ENCODE measurements around the gene ABR.
A peak's percentile ranks its signal among the peaks of the same experiment; 100 is the strongest.
"Not testable (repeated sequence)": the region's sequence is repeated elsewhere in the genome, so short reads cannot be mapped to it uniquely, and the experiment has no call there.

Gene ABR

DNA sequence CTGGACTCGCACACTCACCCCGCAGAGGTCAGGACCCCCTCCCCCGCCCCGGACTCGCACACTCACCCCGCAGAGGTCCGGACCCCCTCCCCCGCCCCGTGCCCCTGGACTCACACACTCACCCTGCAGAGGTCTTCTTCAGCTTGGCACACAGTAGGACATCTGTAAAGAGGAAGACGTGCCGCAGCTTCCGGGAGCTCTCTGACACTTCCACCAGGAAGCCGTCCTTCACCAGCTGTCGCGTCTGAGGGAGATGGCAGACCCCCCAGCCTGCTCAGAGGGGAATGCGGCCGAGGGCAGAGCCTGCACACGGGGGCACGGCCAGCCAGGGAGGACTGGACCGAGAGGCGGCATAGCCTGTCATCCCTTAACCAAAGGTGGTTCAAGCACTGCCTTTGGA, 109.9 kb downstream of the ABR start:
- no peak for DNase-seq

DNA sequence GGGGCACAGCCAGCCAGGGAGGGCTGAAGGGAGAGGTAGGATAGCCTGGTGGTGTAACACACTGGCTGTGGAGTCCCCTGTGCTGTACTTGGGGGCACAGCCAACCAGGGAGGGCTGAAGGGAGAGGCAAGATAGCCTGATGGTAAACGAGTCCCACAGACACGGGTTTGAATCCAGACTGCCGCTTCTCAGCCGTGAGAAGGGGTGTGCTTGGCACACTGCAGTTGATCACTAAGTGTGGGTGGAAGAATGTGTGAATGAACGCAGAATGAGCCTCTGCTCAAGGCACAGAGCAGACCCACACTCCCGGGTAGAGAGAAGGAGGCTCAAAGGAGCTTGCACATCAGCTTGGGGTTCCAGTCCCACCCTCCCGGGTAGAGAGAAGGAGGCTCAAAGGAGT, 111.4 kb downstream of the ABR start:
- no peak for DNase-seq

DNA sequence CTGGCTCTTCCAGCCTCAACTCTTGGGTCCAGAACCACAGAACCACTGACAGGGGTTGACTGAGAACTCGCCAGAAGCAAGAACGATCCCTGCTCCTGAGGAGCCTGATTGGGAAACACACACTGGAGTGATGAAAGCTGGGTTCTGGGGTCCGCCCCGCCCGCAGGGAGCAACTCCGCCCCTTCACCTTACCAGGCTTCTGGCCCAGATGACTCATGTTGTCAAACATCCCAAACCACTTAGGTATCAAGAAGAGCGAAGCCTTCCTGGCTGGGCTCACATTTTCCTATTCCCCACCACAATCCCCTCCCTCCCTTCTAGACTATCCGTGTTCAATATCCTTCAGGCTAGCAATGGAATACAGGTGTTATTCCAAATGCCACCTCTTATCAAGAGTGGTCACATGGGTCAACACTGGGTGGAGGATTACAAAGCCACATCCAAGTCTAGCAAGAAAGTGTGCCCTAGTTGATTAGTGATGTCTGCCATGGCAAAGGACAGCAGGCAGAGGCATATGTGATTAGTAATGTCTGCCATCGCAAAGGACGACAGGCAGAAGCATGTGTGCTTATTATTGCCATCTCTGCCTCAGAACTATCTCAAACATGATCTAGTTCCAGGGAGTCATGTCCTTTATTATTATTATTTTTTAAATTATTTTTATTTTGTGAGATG, 112.4 kb downstream of the ABR start:
- DNase-seq = no peak

DNA sequence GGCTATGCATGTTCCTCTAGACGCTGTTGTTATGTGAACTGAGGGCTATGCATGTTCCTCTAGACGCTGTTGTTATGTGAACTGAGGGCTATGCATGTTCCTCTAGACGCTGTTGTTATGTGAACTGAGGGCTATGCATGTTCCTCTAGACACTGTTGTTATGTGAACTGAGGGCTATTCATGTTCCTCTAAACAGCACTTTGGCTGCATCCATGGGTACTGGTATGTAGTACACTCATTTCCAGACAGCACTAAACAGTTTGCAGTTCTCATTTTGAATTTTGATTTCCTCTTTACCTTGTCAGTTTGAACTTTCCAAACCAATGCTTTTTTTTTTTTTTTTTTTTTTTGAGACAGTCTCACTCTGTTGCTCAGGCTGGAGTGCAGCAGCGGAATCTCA, 114.4 kb downstream of the ABR start:
- not testable (repeated sequence) for DNase-seq

DNA sequence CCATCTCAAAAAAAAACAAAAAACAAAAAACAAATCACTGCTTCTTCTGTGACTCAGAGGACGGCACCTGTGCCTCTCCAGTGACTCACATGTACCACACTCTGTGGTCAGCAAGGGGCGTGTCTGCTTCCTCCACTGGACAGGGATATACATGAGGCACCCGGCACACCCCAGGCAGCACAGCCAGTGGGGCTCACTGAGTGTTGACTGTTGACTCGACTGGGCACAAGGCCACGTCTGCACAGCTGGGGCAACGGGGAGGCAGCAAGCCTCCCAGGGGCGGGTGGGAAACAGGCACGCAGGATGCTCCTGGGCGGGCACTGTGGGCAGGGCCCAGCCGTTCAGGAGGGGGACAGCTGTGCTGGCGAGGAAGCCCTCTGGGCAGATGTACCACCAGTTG, 118.8 kb downstream of the ABR start:
- no peak for DNase-seq

DNA sequence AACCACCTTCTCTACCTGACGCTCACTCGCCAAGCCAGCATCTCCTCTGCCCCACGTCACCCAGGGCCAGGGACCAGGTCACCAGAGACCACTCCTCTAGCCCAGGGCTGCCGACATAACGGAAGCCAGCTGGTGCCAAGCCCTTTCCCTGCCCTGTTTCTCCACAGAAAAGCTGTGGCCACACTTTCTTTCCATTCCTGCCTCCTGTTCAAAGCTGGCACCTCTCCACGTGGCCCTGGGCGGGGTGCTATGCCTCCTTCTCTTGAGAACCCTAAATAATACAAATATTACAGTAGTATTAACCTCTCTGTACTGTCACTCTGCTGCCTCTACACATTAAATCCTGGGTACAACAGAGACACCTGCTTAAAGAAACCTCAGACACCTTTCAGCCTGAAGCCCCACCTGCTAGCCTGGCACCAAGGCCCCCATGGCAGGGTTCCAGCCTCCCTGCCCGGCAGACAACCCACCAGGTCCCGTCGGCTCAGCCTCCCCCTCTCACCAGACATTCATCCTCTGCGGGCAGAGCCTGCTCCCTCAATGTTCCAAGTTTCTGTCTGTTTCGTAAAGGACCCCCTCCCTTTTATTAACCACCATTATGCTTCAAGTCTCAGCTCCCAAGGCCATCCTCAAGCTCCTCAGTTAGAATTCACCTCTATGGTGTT, 120.5 kb downstream of the ABR start:
- DNase-seq = no peak

DNA sequence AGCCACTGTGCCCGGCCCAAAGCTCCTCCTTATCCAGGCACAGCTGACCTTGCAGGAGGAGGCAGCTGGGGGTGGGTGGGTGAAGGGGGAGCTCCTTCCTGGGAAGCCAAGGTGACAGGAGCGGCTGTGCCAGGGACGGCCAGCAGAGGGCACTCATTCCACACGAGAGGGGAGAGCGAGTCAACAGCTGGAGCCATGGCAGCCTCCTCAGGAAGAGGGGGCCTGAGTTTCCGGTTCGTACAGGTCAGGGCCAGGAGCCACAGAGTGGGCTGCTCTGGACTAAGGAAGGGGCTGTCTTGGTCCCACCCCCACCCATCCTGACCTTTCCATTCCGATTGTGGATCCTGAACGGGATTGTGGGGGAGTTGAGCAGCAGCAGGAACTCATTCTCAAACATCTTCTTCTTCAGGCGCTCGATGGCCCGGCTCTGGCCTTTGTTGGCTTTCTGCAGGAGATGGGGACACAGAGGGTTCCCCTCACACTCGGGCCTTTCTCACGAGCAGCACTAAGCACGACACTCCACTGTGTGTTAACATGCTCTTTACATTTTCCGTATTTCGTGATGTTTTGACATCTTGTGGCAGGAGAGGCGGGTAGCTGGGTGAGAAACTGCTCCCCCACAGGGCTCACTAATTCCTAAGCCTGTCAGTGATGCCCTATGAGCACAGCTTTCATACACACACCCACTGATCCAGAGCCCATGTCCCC, 121.2 kb downstream of the ABR start:
- DNase-seq = peak; percentile 45

DNA sequence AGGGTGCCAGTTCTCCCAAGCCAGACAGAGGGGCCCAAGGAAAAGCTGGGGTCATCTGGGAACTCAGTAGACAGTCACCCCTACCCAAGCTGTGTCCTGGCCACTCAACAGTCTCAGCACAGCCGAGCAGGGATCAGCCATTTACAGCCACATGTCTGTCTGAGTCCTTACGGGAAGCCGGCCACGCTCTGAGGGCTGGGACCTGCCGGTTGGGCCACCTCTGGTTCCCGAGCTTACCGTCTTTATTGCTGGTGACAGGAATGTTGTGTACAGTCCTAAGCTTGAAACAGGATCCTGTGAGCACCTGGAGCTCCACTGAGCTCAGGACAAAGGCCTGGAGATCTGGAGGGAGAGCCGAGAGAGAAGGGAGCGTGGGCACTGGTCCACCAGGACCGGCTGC, 123.0 kb downstream of the ABR start:
- no peak for DNase-seq

DNA sequence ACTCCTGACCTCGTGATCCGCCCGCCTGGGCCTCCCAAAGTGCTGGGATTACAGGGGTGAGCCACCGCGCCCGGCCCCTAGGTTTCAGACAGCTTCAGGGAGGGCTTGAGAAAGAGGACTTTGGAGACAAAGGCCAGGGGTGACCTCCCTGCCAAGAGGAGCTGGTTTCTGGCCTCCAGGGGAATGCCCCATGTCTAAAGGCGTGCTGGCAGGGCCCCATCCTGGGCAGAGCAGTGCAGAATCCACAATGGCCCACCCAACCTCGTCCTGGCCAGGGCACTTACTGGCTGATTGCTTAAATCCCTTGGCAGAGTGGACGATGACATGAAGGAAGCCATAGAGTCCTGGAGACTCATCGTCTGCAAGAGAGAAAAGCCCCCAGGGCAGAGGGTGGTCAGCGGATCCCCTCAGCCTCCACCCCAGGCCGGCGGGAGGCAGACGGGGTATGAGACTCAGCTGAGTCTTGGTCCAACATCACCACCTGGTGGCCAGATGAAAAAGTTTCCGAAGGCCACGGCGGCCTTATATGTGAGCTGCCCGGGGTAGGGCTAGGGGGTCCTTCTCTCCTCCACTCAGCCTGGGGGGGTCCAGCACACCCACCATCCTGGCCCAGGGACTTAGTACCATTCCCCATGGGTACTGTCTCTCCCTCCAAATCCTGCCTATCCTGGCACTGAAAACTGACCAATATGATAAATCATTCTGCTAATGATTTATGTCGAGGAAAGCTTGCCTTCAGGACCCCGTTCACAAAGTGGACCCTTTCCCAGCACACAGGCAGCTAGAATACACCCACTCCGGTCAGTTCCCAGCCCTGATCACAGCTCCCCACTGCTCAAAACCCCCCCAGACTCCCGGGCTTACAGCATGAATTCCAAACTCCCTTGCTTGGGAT, 123.8 kb downstream of the ABR start:
- peak; percentile 48 for DNase-seq

DNA sequence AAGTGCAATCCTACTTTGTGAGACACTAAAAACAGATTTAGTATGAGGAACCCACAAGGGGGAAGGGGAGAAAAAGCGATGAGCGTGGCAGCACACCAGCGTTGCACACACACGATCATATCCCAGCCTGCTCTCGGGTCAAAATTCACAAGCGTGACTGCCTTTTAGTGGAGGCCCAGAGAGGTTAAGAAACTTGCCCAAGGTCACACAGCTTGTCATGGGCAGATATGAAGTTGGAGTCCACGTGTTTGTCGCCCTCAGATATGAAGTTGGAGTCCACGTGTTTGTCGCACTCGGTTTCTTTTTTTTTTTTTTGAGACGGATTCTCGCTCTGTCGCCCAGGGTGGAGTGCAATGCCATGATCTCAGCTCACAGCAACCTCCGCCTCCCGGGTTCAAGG, 124.5 kb downstream of the ABR start:
- no peak for DNase-seq

DNA sequence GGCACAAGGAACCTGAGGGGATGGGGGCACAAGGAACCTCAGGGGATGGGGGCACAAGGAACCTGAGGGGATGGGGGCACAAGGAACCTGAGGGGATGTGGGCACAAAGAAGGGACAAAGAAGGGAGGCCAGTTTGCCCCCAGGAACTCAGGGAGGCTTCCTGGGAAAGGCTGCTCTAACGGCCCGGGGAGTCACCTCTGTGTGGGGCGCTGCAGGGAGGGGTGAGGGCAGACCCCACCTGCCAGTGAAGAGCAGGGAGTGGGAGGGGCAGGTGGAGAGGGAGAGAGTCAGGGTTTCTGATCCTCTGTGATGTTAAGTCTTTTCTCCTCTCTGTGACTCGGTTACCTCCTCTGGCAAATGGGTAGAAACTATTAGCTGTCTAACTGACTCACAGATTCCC, 125.1 kb downstream of the ABR start:
- DNase-seq = no peak

DNA sequence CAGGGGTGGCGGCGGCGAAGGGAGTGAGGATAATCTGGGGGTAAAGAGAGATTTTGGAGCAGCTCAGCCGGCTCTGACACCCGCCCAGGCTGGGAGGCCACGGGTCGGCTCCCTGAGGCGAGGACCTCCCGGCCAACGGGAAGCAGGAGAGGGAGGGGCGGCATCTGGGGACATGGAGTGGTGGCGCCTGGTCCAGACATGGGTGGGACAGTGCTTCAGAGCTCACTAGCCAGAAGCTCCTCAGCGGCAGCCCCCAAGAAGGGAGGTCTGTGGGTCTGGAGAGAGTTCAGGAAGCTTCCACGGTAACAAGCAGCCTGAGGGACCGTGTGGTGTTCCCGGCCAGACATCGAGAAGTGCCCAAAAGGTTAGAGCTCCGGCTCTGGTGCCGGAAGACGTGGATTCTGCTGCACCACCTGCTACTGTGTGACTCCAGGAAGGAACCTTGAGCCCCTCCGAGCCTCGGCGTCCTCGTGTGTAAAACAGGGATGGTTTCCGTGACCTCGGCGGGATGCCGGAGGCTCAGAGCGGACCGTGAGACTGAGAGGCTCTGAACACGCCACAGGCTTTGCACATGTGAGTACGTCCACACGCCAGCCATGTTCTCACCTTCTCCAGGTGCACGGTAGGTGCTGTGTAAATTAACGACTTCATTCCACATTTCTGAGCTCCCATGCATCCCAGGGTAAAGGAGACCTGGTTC, 126.0 kb downstream of the ABR start:
- no peak for DNase-seq

DNA sequence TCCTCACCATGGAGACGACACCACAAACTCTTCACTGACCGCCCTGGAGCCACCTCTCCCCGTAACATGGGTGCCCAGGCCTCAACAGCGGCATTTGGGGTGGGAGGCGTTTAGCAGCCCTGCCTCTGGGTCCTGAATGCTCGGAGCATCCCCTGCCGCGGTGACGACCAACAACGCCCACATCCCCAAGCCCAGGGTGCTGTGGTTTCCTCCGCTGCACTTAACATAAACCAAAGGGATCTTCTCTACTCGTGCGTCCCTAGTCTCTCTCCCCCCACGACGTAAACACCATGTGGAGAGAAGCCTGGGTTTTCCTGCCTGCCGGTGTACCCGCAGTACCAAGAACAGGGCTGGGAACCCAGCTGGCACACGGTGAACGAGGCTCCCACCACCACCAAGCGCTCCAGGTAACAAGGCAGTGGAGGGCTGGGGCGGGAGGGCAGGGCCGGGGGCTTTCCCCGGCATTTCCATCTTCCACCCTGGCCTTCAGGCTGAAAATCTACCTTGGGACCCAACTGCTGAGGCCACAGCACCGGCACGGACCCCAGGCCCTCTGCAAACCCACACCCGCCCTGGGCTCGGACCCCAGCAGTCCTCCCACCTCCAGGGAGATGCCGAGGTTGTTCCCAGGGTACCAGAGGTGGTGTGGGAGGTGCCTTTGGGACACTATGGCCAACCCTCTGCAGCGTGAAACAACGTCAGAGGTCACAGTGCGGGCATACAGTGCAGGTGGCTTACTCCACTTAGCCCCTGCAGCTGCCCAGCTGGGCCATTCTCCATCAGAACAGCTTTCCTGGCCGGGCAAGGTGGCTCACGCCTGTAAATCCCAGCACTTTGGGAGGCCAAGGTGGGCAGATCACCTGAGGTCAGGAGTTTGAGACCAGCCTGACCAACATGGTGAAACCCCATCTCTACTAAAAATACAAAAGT, 128.5 kb downstream of the ABR start:
- DNase-seq = no peak

DNA sequence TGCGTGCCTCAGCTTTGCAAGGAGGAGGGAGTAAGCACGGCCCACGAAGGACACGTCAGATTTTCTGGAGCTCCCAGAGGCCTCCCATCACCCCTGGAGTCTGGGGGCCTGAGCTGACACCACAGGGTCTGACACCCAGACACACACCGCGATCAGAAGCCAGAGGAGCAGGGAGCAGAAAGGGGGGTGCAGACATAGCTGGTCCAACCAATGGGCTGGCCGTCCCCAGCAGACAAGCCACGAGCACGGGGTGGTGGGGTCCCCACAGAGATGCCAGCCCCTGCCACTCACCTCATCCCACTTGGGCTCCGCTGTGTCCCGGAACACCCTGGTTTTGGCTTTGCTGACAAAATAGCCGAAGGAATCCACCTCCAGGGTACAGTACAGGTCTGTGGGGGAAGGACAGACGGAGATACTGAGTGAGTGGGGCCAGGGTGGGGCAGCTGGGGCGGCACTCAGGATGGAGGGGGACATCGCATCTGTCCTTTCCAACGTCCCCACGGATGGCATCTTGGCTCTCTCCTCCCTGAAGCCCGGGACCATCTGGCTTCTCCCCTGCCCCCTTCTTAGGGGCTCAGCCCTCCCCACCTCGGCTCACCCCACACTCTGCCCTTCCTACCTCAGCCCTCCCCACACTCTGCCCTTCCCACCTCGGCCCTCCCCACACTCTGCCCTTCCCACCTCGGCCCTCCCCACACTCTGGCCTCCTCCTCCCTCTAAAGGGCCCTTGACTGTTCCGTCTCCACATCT, 129.4 kb downstream of the ABR start:
- no peak for DNase-seq

DNA sequence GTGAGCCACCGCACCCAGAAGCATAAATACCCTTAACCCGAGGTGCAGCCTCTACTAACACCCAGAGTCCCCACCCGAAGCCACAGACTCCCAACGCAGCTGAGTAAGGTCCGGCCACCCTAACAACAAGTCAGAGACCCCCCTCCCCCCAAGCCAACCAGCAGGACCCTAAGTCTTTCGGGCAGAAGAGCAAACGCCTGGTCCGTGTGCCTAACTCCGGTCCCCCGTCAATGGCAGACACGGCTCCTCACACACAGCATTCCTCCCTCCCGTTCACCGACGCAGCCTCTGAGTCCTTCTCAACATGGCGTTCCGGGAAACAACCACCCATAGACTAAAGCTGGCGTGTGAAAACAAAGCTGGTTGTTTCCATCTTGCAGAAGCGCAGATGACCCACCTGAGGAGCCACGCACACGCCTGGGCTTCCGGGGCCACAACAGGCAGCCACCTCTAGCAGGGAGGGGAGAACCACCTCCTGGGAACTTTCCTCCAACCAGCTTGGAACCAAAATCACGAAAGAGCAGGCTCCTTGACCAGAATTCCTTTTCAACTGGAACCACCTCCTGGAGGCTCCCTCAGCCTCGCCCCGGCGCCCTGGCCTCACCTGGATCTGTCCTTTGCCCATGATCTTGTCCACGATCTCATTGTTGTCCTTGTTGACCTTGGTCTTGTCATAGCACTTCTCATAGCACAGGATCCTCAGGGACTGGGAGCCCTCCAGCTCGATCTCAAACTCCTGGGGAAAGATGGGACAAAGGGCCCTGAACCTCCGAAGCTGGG, 130.1 kb downstream of the ABR start:
- DNase-seq = no peak

DNA sequence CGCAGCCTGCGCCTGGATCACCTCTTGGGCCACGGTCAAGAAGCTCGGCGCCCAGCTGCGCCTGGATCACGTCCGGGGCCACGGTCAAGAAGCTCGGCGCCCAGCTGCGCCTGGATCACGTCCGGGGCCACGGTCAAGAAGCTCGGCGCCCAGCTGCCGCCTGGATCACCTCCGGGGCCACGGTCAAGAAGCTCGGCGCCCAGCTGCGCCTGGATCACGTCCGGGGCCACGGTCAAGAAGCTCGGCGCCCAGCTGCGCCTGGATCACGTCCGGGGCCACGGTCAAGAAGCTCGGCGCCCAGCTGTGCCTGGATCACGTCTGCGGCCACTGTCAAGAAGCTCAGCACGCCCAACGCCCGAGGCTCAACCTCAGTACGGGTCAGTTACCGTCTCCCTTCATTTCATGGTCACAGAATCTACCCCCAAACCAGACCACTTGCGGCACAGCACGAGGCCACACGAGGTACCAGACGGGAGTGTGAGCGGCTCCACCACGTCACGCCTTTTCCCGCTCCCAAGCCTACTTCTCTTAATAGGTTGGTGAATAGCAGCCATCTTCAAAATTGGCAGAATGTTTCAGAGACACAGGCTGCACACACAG, 131.2 kb downstream of the ABR start:
- DNase-seq = not testable (repeated sequence)

DNA sequence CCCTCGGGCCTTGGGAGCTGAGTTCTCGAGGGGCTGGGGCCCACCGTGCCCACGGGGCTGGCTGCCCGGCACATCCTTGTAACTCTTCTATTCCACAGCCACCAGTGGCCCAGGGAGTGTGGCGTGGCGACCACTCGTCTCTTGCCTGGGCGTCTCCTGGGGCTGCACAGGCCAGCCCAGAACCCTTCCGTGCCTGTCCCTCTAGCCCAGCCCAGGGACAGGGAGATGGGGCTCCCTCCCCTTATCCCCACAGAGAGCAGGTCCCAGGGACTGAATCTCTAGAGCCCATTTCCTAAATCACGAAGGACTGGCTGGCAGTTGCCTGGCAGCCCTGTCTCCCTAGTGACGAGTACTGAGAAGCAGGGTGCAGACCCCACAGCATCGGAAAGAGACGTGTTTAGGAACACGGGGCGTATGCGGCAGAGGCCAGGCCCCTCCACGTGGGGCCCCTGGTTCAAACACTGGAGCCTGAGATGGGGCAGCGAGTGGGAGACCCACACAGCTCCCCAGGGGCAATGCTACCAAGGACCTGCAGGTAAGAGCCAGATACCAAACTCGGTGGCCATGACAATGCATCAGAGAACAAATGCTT, 131.8 kb downstream of the ABR start:
- DNase-seq = no peak

DNA sequence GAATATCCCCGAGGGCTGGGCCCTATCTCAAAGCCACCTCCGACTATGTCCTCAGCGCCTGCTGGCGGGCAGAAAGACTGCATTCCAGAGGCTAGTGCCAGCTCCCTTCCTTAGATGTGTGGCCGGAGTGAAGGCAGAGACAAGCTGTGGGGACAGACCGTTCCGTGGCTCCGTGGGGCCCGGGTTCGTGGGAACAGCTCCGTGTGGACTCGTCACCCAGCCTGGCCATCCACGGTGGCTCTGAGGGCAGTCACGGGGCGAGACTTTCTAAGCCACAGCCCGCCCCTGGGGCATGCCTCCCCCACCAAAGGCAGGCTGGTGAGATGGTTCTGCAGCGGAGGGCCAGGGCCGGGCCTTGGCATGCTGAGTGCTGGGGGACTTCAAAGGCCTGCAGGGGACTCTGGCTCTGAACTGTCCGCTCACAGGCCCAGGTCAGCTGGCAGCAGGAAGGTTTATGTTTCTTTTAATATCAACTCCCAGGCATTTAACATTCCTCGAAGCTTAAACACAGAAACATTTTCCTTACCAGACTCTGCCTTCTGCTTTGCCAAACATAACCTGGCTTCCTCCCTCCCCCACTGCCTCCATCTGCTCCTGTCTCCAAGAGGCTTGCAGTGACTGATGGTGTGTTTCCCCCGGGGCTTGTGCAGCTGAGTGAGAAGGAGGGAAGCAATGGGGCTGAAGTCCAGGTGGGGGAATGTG, 132.5 kb downstream of the ABR start:
- no peak for DNase-seq

All from activated T-cell treated with anti-CD3 and anti-CD28 coated beads, Interleukin-2, amount 50 U/mL, for 1 hour (primary cell).